ENCODE data around the gene ITGB2. TPM values are rescaled to one million over a fixed set of nuclear protein-coding genes. Genes with fewer than 3 reads are reported as not detected.

ITGB2 gene
- total RNA-seq, 1 experiment from 2014 or later = 6.0 TPM

DNA sequence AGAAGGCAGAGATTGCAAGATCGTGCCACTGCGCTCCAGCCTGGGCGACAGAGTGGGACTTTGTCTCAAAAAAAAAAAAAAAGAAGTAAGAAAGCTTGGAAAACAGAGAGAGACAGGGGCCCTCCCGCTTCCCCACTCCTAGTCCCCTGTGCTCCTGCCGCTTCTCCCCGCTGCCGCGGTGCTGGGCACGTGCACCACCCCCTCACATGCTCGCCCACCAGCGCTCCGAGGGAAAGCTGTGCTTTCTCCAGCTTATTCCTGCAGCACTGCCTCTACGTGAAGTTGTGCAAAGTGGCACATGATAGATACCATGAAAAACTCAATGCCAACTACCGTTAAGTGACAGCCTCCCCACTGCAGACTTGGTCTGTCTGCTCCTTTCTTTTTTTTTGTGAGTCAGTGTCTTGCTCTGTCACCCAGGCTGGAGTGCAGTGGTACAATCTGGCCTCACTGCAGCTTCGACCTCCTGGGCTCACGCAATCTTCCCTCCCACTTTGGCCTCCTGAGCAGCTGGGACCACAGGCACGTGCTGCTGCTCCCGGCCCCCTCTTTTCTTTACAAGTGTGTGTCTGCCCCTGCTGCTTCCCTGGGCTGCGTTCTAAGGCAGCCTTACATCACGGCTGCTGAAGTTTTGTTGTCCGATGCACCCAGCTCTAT is 34.6 kb upstream of the ITGB2 start:
- no peak overlapping the region for H3K27ac ChIP-seq
- peaks cover 18% of the 10 kb centered on the region for H4K20me1 ChIP-seq (ENCODE audit: insufficient read depth)
- H3K9me2 ChIP-seq (ENCODE audit: insufficient read depth) = no peaks in the 10 kb centered on the region
- H3F3A ChIP-seq (ENCODE audit: insufficient read depth, low read depth) = no peaks in the 10 kb centered on the region
- no peaks in the 10 kb centered on the region for H3K4me1 ChIP-seq (replicated peaks; ENCODE audit: insufficient read depth)
- no TSS peak for BruUV-seq (replicated peaks)
- ChIA-PET CTCF (no interaction called here), POLR2A (ENCODE audit: unreplicated experiment) (interaction anchor here (0.6 kb wide), 1 partner anchor 124 kb away, joined by 4 read pairs; no protein-coding TSS in a partner anchor)
- DNase-seq = no peak
- H3K27me3 ChIP-seq (ENCODE audit: insufficient read depth, low read depth) = no peaks in the 10 kb centered on the region
- no peak overlapping the region for H2AFZ ChIP-seq
- H3K36me3 ChIP-seq (ENCODE audit: low read depth) = no peaks in the 10 kb centered on the region
- no peaks in the 10 kb centered on the region for H3K9me3 ChIP-seq (ENCODE audit: insufficient read depth, low read depth)
- no peak overlapping the region for H3K4me3 ChIP-seq
- no peak for TF ChIP-seq EZH2 (IDR thresholded peaks at IDR 0.05; ENCODE audit: low read depth)
- TF ChIP-seq CTCF (conservative IDR thresholded peaks at IDR 0.05) = no peak
- no peak overlapping the region for H3K4me2 ChIP-seq
- intact Hi-C loops (cut with micrococcal nuclease; ENCODE audit: unreplicated experiment) = no loop called here
- H3K79me2 ChIP-seq (ENCODE audit: low read depth) = peaks cover 10% of the 10 kb centered on the region; the same call in 1 of the 2 replicates

- no peaks in the 10 kb centered on the region for H3F3A ChIP-seq (ENCODE audit: insufficient read depth, low read depth)
- no peaks in the 10 kb centered on the region for H3K9me3 ChIP-seq (ENCODE audit: insufficient read depth, low read depth)
- H3K27ac ChIP-seq = no peak overlapping the region
- TF ChIP-seq EZH2 (IDR thresholded peaks at IDR 0.05; ENCODE audit: low read depth) (no peak), CTCF (conservative IDR thresholded peaks at IDR 0.05) (no peak)
- H2AFZ ChIP-seq = no peak overlapping the region
- ChIA-PET CTCF (no interaction called here), POLR2A (ENCODE audit: unreplicated experiment) (no interaction called here)
- DNase-seq = no peak
- no TSS peak for BruUV-seq (replicated peaks)
- intact Hi-C loops (cut with micrococcal nuclease; ENCODE audit: unreplicated experiment) = no loop called here
- H4K20me1 ChIP-seq (ENCODE audit: insufficient read depth) = peaks cover 27% of the 10 kb centered on the region
- H3K36me3 ChIP-seq (ENCODE audit: low read depth) = no peaks in the 10 kb centered on the region
- H3K4me3 ChIP-seq = no peak overlapping the region
- no peaks in the 10 kb centered on the region for H3K9me2 ChIP-seq (ENCODE audit: insufficient read depth)
- peaks cover 15% of the 10 kb centered on the region for H3K79me2 ChIP-seq (ENCODE audit: low read depth)
- H3K4me2 ChIP-seq = no peak overlapping the region
- H3K27me3 ChIP-seq (ENCODE audit: insufficient read depth, low read depth) = no peaks in the 10 kb centered on the region
- no peaks in the 10 kb centered on the region for H3K4me1 ChIP-seq (replicated peaks; ENCODE audit: insufficient read depth)
Observed at GRCh38 chr21:44954281-44954771, 33.6 kb upstream of the ITGB2 start.

DNA sequence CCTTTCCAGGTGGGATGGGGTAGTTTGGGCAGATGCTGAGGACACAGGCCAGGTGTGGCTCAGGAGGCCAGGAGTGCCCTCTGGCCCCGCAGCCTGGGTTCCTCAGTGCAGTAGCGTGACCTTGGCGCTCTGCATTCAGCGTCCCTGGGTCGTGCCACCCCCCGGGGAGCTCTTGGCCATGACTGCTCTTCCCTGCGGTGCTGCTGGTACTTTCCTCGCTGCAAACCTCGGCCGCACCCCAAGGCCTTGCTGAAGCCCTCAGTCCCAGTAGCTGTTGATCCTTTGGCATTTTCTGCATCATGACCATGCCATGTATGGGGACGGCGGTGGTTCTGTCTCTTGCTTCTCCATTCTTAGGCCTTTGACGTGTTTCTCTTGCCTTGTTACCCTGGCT is 32.9 kb upstream of the ITGB2 start:
- H3K27ac ChIP-seq = no peak overlapping the region
- H3K4me3 ChIP-seq = no peak overlapping the region
- H3F3A ChIP-seq (ENCODE audit: insufficient read depth, low read depth) = no peaks in the 10 kb centered on the region
- H3K4me1 ChIP-seq (replicated peaks; ENCODE audit: insufficient read depth) = no peaks in the 10 kb centered on the region
- H4K20me1 ChIP-seq (ENCODE audit: insufficient read depth) = peaks cover 34% of the 10 kb centered on the region
- peaks cover 15% of the 10 kb centered on the region for H3K79me2 ChIP-seq (ENCODE audit: low read depth)
- H3K9me2 ChIP-seq (ENCODE audit: insufficient read depth) = no peaks in the 10 kb centered on the region
- DNase-seq = no peak
- H2AFZ ChIP-seq = no peak overlapping the region
- H3K27me3 ChIP-seq (ENCODE audit: insufficient read depth, low read depth) = no peaks in the 10 kb centered on the region
- H3K36me3 ChIP-seq (ENCODE audit: low read depth) = no peaks in the 10 kb centered on the region
- BruUV-seq (replicated peaks) = no TSS peak
- TF ChIP-seq CTCF (conservative IDR thresholded peaks at IDR 0.05) (no peak), EZH2 (IDR thresholded peaks at IDR 0.05; ENCODE audit: low read depth) (no peak)
- H3K9me3 ChIP-seq (ENCODE audit: insufficient read depth, low read depth) = no peaks in the 10 kb centered on the region
- intact Hi-C loops (cut with micrococcal nuclease; ENCODE audit: unreplicated experiment) = no loop called here
- CTCF ChIA-PET = no interaction called here
- POLR2A ChIA-PET (ENCODE audit: unreplicated experiment) = no interaction called here
- no peak overlapping the region for H3K4me2 ChIP-seq
